Ramos (cell line): ENCODE data around the gene BTF3.
"Not testable (repeated sequence)": the region's sequence is repeated elsewhere in the genome, so short reads cannot be mapped to it uniquely, and the experiment has no call there.

Experiments used
- in situ Hi-C: fragments of 300-500 bp; cut with MboI; formaldehyde crosslinking; loops from one replicate; pipeline ENCODE4 v1.14.3; 2022; ENCODE audit warnings: low sequenced_read_pairs; ENCODE audit not compliant: unreplicated experiment

Gene BTF3

GRCh38 chr5:73498057-73498992 lies at the start of gene BTF3:
Gene BTF3 (plus strand): TSS chr5:73498442. CDS start chr5:73498668, 226 bp downstream.
- in situ Hi-C loops = no loop called here

- in situ Hi-C loops = no loop called here
These were observed 49.6 kb upstream of the BTF3 start, which contains the start of gene FOXD1 for GRCh38 chr5:73448463-73449136. Gene FOXD1 (minus strand): TSS chr5:73448777. CDS start chr5:73448362, 415 bp downstream.

GRCh38 chr5:73450137-73450536 lies 48.1 kb upstream of the BTF3 start:
- in situ Hi-C loops = no loop called here

- in situ Hi-C loops = no loop called here
These were observed 47.5 kb upstream of the BTF3 start for GRCh38 chr5:73450672-73451223.

- in situ Hi-C loops = no loop called here
These were observed 46.8 kb upstream of the BTF3 start for GRCh38 chr5:73451224-73452130.

- in situ Hi-C loops = no loop called here
These were observed 46.0 kb upstream of the BTF3 start for GRCh38 chr5:73452215-73452614.

GRCh38 chr5:73454379-73455036 lies 43.7 kb upstream of the BTF3 start:
- in situ Hi-C loops = no loop called here

GRCh38 chr5:73456462-73456861 lies 41.8 kb upstream of the BTF3 start:
- in situ Hi-C loops = not testable (repeated sequence)

GRCh38 chr5:73459366-73459765 lies 38.9 kb upstream of the BTF3 start:
- in situ Hi-C loops = no loop called here

GRCh38 chr5:73460133-73460532 lies 38.1 kb upstream of the BTF3 start:
- in situ Hi-C loops = no loop called here

- in situ Hi-C loops = no loop called here
These were observed 34.1 kb upstream of the BTF3 start for GRCh38 chr5:73464016-73464745.

GRCh38 chr5:73468638-73469037 lies 29.6 kb upstream of the BTF3 start:
- in situ Hi-C loops = not testable (repeated sequence)

- in situ Hi-C loops = no loop called here
These were observed 28.4 kb upstream of the BTF3 start for GRCh38 chr5:73469878-73470277.

- in situ Hi-C loops = no loop called here
These were observed 26.6 kb upstream of the BTF3 start for GRCh38 chr5:73471654-73472053.

GRCh38 chr5:73472116-73472515 lies 26.1 kb upstream of the BTF3 start:
- in situ Hi-C loops = no loop called here

- in situ Hi-C loops = no loop called here
These were observed 17.7 kb upstream of the BTF3 start for GRCh38 chr5:73480500-73480899.

GRCh38 chr5:73482383-73483136 lies 15.7 kb upstream of the BTF3 start:
- in situ Hi-C loops = no loop called here

GRCh38 chr5:73483676-73484075 lies 14.6 kb upstream of the BTF3 start:
- in situ Hi-C loops = no loop called here
